Left kidney (tissue), 2 donors: Measurements from ENCODE around the gene ZNF768. TPM values are rescaled to one million over a fixed set of nuclear protein-coding genes. Genes with fewer than 3 reads are reported as not detected.
"Not testable (repeated sequence)": the region's sequence is repeated elsewhere in the genome, so short reads cannot be mapped to it uniquely, and the experiment has no call there.

ENCODE experiments used
- DNase-seq: peaks from one replicate; pipeline ENCODE4 v3.0.0-alpha.2; 2013
- polyA plus RNA-seq: library from polyadenylated mRNA; unstranded; fragments of 120-200 nt; gene quantifications from one replicate; pipeline ENCODE4 v1.2.1, GENCODE V29; 2013; ENCODE audit not compliant: insufficient read length

The ZNF768 gene
- polyA plus RNA-seq, 1 donor: 44.5 TPM

DNA sequence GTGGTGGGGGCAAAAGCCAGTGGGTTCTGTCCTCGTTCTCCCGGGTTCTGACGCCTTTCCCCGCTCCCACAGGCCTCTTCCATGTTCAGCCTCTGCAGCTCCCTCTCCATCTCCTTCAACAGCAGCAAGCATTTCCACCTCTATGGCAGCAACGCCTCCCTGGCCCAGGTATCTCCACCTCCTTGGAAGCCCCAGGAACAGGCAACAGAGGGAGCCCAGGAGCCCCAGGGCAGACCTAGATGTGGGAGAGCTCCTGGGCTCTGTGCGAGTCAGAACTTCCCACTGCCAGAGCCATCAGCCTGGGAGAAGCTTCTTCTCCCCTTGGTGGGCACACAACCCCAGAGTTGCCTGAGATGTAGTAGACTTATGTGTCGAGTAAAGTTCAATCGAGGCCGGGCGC, 7.8 kb downstream of the ZNF768 start:
- DNase-seq: no peak

- no peak for DNase-seq
These were observed 11.1 kb downstream of the ZNF768 start for GRCh38 chr16:30515275-30515674.

- no peak for DNase-seq
These were observed 14.9 kb downstream of the ZNF768 start for GRCh38 chr16:30511509-30511908.

GRCh38 chr16:30510376-30510938, 15.9 kb downstream of the ZNF768 start:
- DNase-seq: no peak

- DNase-seq: no peak
These were observed 17.1 kb downstream of the ZNF768 start for GRCh38 chr16:30509081-30509765.

DNA sequence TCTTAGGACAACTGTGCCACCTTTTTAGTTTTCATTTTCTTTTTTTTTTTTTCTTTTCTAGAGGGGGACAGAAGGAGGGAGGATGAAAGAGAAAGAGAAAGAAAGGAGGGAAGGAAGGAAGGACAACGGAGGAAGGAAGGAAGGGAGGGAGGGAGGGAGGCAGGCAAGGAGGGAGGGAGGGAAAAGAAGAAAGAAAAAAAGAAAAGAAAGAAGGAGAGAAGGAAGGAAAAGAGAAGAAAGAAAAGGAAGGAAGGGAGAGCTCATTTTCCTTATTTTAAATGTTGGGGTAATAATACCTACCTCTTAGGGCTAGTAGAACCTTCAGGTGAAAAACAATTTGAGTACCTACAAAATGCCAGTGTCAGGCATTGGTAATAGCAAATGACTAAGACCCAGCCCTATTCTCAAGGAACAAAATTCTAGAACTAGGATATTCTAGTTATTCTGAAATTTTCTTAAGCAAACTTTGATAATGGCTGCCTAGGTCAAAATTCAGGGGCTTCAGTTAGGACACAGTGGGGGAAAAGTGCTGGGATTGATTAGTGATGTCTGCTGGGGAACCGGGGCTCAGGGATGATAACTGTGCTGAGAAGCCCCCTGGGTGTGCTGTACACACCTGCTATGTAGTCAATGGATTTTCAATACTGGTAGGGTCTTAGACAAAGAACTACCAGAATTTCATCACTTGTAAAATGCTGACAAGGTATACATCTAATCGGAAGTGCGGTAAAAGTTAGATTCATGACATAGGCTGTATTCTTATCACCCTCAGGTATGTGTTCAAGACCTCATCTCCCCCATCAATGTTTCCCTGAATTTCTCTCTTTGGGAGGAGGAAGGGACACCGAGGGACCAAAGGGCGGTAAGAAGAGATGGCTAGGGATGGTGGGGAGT, 22.7 kb downstream of the ZNF768 start:
- DNase-seq: no peak

DNA sequence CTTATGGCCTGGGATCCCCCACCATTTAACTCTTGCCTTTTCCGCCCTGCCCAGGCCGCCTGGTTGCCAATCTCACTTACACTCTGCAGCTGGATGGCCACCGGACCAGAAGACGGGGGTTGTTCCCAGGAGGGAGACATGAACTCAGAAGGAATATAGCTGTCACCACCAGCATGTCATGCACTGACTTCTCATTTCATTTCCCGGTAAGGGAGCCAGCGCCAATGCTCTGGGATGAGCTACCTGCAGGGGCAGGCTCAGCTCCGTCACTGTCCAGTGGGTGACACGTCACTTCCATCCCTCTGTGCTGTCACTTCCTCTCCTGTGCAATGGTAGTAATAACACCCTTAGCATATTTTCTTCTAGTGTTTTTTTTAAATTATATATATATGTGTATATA, 27.1 kb downstream of the ZNF768 start:
- DNase-seq: no peak

DNA sequence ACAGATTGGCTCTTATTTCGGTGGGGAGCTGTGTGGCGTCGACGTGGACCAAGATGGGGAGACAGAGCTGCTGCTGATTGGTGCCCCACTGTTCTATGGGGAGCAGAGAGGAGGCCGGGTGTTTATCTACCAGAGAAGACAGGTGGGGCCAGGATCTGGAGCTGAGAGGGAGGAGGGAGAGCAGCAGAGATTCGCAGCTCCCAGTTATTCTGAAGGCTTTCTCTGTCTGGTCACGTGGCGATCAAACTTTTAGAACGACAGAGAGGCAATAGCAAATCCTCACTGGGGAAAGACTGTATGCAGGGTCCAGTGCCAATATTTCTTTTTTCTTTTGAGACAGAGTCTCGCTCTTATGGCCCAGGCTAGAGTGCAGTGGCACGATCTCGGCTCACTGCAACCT, 31.7 kb downstream of the ZNF768 start:
- DNase-seq: no peak

DNA sequence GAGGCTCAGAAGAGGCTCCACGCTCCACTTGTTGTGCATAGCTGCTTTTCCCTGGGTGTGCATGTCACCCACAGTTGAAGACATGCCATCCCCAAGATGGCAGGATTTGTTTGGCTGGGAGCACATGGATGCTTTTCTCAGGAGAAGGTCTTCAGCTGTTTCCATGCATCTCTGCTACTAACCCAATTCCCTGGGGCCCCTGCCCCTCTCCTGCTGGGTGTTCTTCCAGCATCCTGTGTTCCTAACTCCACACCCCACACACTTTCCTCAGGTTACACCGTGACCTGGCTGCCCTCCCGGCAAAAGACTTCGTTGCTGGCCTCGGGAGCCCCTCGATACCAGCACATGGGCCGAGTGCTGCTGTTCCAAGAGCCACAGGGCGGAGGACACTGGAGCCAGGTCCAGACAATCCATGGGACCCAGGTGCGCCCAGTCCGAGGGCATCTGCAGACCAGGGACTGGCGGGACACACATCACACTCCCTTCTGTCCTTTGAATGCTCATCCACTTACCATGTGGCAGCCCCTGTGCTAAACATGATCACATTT, 32.4 kb downstream of the ZNF768 start:
- no peak for DNase-seq

DNA sequence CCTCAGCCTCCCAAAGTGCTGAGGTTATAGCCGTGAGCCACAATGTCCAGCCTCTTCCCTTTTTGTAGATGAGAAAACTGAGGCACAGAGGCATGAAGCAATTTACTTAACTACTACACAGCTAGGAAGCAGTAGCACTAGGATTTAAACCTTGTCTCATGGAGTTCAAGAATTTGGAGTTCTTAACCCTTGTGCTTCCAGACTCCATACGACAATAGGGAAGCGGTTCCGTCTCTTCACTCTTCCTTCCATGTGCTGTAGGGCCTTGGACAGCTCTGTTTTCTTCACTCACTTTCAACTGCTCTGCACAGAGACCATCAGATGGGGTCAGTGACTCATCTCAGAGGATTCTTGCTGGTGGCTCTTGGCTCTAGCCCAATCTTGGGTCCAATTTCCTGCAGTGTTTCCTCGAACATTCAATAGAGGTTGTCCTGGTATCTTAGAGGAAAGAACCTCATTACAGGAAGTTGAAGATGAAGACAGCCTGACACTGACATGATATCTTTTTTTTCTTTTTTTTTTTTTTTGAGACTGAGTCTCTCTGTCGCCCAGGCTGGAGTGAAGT, 34.5 kb downstream of the ZNF768 start:
- DNase-seq: no peak

- DNase-seq: no peak
These were observed 35.1 kb downstream of the ZNF768 start for GRCh38 chr16:30491229-30491628.

- no peak for DNase-seq
These were observed 36.2 kb downstream of the ZNF768 start for GRCh38 chr16:30490210-30490609.

- no peak for DNase-seq
These were observed 37.4 kb downstream of the ZNF768 start for GRCh38 chr16:30488764-30489605.

DNA sequence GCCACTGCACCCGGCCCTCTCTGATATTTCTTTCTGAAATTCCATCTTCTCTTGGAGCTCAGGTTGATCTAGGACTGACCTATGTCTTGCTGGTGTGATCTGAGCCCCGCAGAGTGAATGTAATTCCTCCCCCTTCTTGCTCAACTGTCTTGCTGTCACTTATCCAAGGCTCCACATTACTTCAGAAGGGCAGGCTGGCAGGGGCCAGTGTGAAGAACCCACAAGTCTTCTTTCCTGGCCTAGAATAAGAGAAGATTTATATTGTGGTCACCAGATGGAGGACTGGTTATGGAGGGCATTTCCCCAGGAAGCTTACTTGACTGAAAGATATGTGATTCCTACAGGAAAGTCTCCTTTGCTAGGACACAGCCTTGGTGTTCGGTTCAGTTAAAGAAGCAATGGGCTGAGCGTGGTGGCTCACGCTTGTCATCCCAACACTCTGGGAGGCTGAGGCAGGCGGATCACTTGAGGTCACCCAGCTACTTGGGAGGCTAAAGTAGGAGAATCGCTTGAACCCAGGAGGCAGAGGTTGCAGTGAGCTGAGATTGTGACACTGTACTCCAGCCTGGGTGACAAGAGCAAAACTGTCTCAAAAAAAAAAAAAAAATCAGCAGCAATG, 40.4 kb downstream of the ZNF768 start:
- DNase-seq: no peak

DNA sequence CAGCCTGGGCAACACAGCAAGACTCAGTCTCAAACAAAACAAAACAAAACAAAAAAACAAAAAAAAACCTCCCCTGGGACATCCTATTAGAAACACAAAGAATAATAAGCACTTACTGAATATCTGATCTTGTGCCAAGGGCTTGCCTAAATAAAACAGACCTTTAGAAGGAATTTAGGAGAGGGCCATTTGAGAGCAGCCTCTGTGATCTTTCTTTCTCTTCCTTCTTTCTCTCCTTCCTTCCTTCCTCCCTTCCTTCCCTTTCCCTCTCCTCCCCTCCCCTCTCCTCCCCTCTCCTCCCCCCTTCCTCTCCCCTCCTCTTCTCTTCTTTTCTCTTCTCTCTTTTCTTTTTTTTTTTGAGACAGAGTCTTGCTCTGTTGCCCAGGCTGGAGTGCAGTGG, 41.5 kb downstream of the ZNF768 start:
- no peak for DNase-seq

- no peak for DNase-seq
These were observed 44.0 kb downstream of the ZNF768 start for GRCh38 chr16:30482366-30482765.

DNA sequence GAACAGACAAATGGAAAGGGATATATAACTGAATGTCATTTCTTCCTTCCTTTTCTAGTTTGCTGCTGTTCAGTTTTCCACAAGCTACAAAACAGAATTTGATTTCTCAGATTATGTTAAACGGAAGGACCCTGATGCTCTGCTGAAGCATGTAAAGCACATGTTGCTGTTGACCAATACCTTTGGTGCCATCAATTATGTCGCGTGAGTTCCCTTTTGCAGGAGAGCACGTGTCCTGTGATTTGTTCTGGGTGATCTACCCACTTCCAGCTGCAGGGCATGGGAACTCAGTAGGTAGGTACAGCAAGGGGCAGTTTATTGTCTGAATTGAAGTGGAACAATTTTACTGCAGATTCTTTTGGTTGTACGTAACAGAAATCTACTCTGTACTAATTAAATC, 45.0 kb downstream of the ZNF768 start:
- DNase-seq: no peak

- no peak for DNase-seq
These were observed 47.4 kb downstream of the ZNF768 start for GRCh38 chr16:30478766-30479478.

DNA sequence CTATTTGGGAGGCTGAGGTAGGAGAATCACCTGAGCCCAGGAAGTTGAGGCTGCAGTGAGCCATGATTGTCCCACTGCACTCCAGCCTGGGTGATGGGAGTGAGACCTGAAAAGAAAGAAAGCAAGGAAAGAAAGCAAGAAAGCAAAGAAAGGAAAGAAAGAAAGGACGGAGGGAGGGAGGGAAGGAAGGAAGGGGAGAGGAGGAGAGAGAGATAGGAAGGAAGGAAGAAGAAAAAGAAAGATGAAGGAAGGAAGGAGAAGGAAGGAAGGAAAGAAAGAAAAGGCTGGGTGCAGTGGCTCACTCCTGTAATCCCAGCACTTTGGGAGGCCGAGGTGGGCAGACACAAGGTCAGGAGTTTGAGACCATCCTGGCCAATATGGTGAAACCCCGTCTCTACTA, 48.6 kb downstream of the ZNF768 start:
- not testable (repeated sequence) for DNase-seq

DNA sequence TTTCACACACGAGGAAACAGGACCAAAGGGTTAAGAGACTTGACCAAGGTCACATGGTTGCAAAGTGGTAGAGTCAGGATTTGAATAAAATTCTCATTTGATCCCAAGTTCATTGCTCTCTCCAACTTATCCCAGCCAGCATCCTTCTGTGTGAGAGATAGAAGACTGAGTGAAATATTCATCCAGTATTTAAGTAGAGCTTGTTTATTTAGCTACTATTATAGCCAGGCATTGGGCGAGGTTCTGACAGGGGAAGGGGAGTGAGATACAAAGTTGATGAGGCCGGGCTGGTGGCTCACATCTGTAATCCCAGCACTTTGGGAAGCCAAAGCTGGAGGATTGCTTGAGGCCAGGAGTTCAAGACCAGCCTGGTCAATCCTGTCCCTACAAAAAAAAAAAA, 49.4 kb downstream of the ZNF768 start:
- DNase-seq: no peak

DNA sequence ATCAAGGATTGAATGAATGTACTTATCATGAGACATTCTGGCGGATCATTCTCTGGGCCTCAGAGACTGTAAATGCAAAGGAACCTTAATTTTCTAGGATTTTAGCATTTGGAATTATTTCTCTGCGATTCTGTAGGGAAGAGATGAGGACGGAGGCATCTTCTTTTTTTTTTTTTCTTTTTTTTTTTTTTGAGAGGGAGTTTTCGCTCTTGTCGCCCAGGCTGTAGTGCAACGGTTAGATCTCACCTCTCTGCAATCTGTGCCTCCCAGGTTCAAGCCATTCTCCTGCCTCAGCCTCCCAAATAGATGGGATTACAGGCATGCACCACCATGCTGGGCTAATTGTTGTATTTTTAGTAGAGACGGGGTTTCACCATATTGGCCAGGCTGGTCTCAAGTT, 51.7 kb downstream of the ZNF768 start:
- DNase-seq: no peak
